ENCODE results near the gene GCNT2.

DNA sequence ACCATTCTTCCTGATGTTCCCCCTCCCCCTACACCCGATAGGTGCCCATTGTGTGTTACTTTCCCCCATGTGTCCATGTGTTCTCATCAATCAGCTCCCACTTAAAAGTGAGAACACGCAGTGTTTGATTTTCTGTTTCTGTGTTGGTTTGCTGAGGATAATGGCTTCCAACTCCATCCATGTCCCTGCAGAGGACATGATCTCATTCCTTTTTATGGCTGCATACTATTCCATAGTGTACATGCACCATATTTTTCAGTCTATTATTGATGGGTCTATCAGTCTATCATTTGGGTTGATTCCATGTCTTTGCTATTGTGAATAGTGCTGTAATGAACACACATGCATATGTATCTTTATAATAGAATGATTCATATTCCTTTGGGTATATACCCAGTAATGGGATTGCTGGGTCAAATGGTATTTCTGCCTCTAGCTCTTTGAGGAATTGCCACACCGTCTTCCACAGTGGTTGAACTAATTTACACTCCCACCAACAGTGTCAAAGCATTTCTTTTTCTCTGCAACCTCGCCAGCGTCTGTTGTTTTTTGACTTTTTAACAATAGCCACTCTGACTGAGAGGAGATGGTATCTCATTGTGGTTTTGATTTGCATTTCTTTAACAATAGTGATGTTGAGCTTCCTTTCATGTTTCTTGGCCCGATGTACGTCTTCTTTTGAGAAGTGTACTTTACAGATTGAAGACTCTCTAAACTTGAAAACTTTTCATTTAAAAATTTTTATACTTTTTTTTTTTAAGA lies 41.0 kb upstream of the GCNT2 start:
- TF ChIP-seq, protein P1, sequence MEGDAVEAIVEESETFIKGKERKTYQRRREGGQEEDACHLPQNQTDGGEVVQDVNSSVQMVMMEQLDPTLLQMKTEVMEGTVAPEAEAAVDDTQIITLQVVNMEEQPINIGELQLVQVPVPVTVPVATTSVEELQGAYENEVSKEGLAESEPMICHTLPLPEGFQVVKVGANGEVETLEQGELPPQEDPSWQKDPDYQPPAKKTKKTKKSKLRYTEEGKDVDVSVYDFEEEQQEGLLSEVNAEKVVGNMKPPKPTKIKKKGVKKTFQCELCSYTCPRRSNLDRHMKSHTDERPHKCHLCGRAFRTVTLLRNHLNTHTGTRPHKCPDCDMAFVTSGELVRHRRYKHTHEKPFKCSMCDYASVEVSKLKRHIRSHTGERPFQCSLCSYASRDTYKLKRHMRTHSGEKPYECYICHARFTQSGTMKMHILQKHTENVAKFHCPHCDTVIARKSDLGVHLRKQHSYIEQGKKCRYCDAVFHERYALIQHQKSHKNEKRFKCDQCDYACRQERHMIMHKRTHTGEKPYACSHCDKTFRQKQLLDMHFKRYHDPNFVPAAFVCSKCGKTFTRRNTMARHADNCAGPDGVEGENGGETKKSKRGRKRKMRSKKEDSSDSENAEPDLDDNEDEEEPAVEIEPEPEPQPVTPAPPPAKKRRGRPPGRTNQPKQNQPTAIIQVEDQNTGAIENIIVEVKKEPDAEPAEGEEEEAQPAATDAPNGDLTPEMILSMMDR (IDR thresholded peaks at IDR 0.05; ENCODE audit: low read depth, low read length) = no peak
- TF ChIP-seq POLR2A (IDR thresholded peaks at IDR 0.05; ENCODE audit: extremely low read depth, insufficient read length) = no peak
- TF ChIP-seq, protein P2, sequence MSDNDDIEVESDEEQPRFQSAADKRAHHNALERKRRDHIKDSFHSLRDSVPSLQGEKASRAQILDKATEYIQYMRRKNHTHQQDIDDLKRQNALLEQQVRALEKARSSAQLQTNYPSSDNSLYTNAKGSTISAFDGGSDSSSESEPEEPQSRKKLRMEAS (IDR thresholded peaks at IDR 0.05; ENCODE audit: low read depth, low read length) = no peak
